HepG2 (cell line): ENCODE measurements around the gene PMM2. TPM values are rescaled to one million over a fixed set of nuclear protein-coding genes. Genes with fewer than 3 reads are reported as not detected.
A peak's percentile ranks its signal among the peaks of the same experiment; 100 is the strongest.

Experiments used
- AHDC1 ChIP-seq: sonication (generic); formaldehyde crosslinking; IDR thresholded peaks from 2 replicates; pipeline ENCODE4 v1.5.1; 2020; ENCODE audit warnings: mild to moderate bottlenecking, missing genetic modification reagents, borderline replicate concordance
- MAF1 ChIP-seq: sonication (generic); formaldehyde crosslinking; IDR thresholded peaks from 2 replicates; pipeline ENCODE4 v1.5.0; 2020; ENCODE audit warnings: missing genetic modification reagents, borderline replicate concordance
- NKX3-1 ChIP-seq: sonication (generic); formaldehyde crosslinking; IDR thresholded peaks from 2 replicates; pipeline ENCODE4 v1.5.0; 2020; ENCODE audit warnings: missing genetic modification reagents
- RBM22 ChIP-seq: fragments of 200-400 bp; formaldehyde crosslinking; optimal IDR thresholded peaks from 2 replicates; pipeline ENCODE3; 2017; ENCODE audit warnings: mild to moderate bottlenecking, low read length, moderate library complexity
- SIX1 ChIP-seq: sonication (generic); formaldehyde crosslinking; IDR thresholded peaks from 2 replicates; pipeline ENCODE4 v1.4.0; 2020; ENCODE audit warnings: missing genetic modification reagents, borderline replicate concordance
- ZNF230 ChIP-seq: sonication (generic); formaldehyde crosslinking; IDR thresholded peaks from 2 replicates; pipeline ENCODE4 v1.4.0; 2020; ENCODE audit warnings: mild to moderate bottlenecking, missing genetic modification reagents
- ZNF274 ChIP-seq: sonication (generic); formaldehyde crosslinking; IDR thresholded peaks from 2 replicates; pipeline ENCODE4 v1.5.1; 2020; ENCODE audit warnings: mild to moderate bottlenecking, missing genetic modification reagents
- ZNF567 ChIP-seq: sonication (generic); formaldehyde crosslinking; IDR thresholded peaks from 2 replicates; pipeline ENCODE4 v1.8.1; 2023; ENCODE audit warnings: mild to moderate bottlenecking, missing genetic modification reagents, borderline replicate concordance
- ZNF766 ChIP-seq: sonication (generic); formaldehyde crosslinking; IDR thresholded peaks from 2 replicates; pipeline ENCODE4 v1.5.0; 2020; ENCODE audit warnings: missing genetic modification reagents, borderline replicate concordance
- ZSCAN12 ChIP-seq: sonication (generic); formaldehyde crosslinking; IDR thresholded peaks from 2 replicates; pipeline ENCODE4 v1.9.0; 2021; ENCODE audit warnings: mild to moderate bottlenecking, missing genetic modification reagents
- ZSCAN29 ChIP-seq: sonication (generic); formaldehyde crosslinking; conservative IDR thresholded peaks from 2 replicates; pipeline ENCODE4 v1.4.0; 2020; ENCODE audit warnings: mild to moderate bottlenecking, missing genetic modification reagents
- polyA plus RNA-seq, 8 experiments: library from polyadenylated mRNA; depleted of rRNA in 3 of 8; stranded (reverse) in 7 of 8; unstranded in 1 of 8; fragments of >200 nt; fragmentation: Illumina TruSeq in 4 of 8; extraction: Trizol in 4 of 8; gene quantifications; 2 replicates each; pipeline versions ENCODE4 v1.2.1 to v1.2.3, GENCODE V29; 2011 to 2016; ENCODE audit warnings: low read depth in 4 of 8, missing spikeins in 1 of 8, mixed read lengths in 1 of 8; ENCODE audit not compliant: insufficient read depth in 1 of 8
- total RNA-seq, 5 experiments: library from RNA; depleted of rRNA; stranded (reverse); fragments of >200 nt; fragmentation: Illumina TruSeq; extraction: Trizol; gene quantifications; 2 replicates each; pipeline ENCODE4 v1.2.3, GENCODE V29; 2016; ENCODE audit warnings: low read depth in 1 of 5
- TF ChIP-seq, protein P1 (sequence below): sonication (generic); formaldehyde crosslinking; IDR thresholded peaks from 2 replicates; pipeline ENCODE4 v1.5.0; 2020; ENCODE audit warnings: mild to moderate bottlenecking, missing genetic modification reagents, borderline replicate concordance
- TF ChIP-seq, protein P2 (sequence below): sonication (generic); formaldehyde crosslinking; IDR thresholded peaks from 2 replicates; pipeline ENCODE4 v1.4.0; 2020; ENCODE audit warnings: missing genetic modification reagents
- TF ChIP-seq, protein P3 (sequence below): sonication (generic); formaldehyde crosslinking; IDR thresholded peaks from 2 replicates; pipeline ENCODE4 v1.9.0; 2021; ENCODE audit warnings: missing genetic modification reagents, borderline replicate concordance

PMM2 gene
- total and polyA plus RNA-seq, 2 of the 13 experiments (the other 11 are each of a cell fraction or from before 2014, with no cell fraction given) = 52.2 to 93.7 TPM

DNA sequence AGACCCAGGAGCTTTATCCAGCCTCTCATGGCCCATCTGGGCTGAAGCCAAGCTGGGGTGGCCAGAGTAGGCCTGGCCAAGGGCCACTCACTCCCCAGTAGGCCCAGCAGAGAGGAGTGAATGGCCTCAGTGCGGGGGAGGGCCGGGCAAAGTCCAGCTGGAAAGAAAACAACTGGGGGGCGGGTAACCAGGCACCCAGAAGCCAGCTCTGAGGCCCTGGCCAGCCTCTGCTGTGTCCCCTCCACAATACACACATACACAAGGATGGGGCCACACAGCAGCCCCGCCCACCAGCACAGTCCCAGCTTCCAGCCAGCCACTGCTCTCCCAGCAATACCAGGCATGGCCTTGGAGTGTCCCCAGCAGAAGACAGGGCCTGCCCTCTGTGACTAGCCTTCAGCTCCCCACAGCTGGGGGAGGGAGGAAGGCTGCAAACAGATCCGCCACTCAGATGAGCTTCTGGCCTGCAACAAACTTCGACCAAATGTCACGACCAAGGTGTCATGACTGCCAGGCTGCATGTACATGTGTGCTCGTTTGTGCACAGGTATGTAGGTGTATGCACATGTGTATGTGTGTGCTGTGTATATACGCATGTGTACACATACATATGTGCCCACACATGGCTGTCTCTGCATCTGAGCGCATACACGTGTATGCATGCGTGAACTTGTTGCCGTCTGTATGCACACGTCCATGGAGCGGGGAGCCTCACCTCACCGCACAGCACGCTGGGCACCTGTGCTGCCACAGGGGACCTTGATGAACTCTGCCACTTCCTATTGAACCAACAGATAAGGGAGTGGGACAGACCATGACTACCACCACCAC, 66.2 kb downstream of the PMM2 start (continued):
- TF ChIP-seq AHDC1 (CRISPR knock-in tag) (peak; percentile 94), ZSCAN12 (CRISPR knock-in tag) (peak; percentile 93; the same call in 1 of the 2 replicates), ZNF567 (CRISPR knock-in tag) (peak; percentile 99), ZNF766 (CRISPR knock-in tag) (peak; percentile 99), RBM22 (peak; percentile 95), MAF1 (peak; percentile 97; the same call in 1 of the 2 replicates), ZNF274 (CRISPR knock-in tag) (peak; percentile 69; the same call in 1 of the 2 replicates), ZSCAN29 (CRISPR knock-in tag) (peak; percentile 96), SIX1 (CRISPR knock-in tag) (peak; percentile 80; the same call in 1 of the 2 replicates), ZNF230 (peak; percentile 87), NKX3-1 (peak; percentile 89; the same call in 1 of the 2 replicates)
- TF ChIP-seq, protein P1, sequence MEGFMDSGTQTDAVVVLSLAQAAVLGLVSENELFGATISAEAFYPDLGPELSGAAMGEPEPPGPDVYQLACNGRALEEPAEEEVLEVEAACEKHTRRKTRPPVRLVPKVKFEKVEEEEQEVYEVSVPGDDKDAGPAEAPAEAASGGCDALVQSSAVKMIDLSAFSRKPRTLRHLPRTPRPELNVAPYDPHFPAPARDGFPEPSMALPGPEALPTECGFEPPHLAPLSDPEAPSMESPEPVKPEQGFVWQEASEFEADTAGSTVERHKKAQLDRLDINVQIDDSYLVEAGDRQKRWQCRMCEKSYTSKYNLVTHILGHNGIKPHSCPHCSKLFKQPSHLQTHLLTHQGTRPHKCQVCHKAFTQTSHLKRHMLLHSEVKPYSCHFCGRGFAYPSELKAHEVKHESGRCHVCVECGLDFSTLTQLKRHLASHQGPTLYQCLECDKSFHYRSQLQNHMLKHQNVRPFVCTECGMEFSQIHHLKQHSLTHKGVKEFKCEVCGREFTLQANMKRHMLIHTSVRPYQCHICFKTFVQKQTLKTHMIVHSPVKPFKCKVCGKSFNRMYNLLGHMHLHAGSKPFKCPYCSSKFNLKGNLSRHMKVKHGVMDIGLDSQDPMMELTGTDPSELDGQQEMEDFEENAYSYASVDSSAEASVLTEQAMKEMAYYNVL = peak; percentile 96; the same call in 1 of the 2 replicates
- TF ChIP-seq, protein P2, sequence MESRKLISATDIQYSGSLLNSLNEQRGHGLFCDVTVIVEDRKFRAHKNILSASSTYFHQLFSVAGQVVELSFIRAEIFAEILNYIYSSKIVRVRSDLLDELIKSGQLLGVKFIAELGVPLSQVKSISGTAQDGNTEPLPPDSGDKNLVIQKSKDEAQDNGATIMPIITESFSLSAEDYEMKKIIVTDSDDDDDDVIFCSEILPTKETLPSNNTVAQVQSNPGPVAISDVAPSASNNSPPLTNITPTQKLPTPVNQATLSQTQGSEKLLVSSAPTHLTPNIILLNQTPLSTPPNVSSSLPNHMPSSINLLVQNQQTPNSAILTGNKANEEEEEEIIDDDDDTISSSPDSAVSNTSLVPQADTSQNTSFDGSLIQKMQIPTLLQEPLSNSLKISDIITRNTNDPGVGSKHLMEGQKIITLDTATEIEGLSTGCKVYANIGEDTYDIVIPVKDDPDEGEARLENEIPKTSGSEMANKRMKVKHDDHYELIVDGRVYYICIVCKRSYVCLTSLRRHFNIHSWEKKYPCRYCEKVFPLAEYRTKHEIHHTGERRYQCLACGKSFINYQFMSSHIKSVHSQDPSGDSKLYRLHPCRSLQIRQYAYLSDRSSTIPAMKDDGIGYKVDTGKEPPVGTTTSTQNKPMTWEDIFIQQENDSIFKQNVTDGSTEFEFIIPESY = peak; percentile 42
- TF ChIP-seq, protein P3, sequence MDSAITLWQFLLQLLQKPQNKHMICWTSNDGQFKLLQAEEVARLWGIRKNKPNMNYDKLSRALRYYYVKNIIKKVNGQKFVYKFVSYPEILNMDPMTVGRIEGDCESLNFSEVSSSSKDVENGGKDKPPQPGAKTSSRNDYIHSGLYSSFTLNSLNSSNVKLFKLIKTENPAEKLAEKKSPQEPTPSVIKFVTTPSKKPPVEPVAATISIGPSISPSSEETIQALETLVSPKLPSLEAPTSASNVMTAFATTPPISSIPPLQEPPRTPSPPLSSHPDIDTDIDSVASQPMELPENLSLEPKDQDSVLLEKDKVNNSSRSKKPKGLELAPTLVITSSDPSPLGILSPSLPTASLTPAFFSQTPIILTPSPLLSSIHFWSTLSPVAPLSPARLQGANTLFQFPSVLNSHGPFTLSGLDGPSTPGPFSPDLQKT (CRISPR knock-in tag) = no peak; the same call in 1 of the 2 replicates
